SH-SY5Y (cell line): Measurements from ENCODE around the gene CDH4.

Experiments used
- GATA2 ChIP-seq: IDR thresholded peaks from 2 replicates; pipeline ENCODE4 v1.6.1; 2011; ENCODE audit warnings: mild to moderate bottlenecking, low read depth, low read length
- GATA3 ChIP-seq: IDR thresholded peaks from 2 replicates; pipeline ENCODE4 v1.6.1; 2011; ENCODE audit warnings: low read depth, mild to moderate bottlenecking, low read length, moderate library complexity

CDH4 gene

GRCh38 chr20:61737812-61738443 lies 485.9 kb downstream of the CDH4 start:
- TF ChIP-seq GATA3 (no peak), GATA2 (no peak)

- TF ChIP-seq GATA3 (no peak), GATA2 (no peak)
These were observed 486.6 kb downstream of the CDH4 start for GRCh38 chr20:61738601-61739069.

DNA sequence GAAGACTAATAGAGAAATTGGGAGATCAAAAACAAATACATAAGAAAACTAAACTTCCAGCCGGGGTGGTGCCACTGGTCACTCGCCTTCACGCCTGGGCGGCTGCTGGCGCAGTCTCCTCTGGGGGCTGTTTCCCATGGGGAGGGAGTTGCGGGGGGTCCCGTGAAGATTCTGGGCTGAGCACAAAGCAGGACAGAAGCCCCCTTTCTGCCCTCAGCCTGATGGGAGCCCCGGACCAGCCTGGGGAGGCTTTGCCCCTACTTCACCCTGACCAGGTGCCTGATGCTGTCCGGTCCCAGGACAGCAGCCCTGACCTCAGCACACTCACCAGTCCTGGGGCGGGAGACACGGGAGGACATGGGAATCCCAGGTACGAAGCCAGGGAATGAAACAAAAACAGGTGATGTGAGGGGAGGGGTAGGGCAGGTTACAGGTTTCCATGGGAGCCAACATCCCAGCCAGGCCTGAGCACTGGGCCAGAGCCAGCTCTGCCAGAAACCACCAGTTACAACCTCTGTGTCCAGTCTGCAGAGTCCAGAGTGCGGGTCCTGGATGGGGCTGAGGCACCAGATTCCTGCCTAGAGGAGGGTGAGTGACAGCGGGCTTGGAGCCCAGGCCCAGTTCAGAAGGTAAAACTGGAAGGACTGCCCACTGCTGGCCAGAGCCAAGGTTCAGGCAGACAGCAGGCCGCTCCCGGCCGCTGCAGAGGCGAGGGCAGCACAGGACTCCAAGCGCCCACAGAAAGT lies 487.2 kb downstream of the CDH4 start:
- TF ChIP-seq GATA2, result no peak
- no peak for TF ChIP-seq GATA3

DNA sequence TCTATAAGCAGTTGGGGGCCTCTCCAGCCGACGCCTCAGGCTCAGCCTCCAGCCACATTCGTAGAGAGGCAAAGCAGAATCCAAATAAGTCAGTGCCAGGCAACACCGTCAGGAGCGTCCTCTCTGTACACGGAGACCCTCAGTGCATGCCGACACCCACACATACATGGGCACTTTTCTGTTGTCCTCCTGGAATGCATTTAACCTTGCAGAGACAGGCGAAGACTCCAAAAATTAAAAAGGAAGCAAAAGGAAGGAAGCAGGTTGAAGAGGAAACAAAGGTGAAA lies 487.7 kb downstream of the CDH4 start:
- TF ChIP-seq GATA2 (no peak), GATA3 (no peak)

- no peak for TF ChIP-seq GATA2
- TF ChIP-seq GATA3, result no peak
These were observed 490.2 kb downstream of the CDH4 start for GRCh38 chr20:61742097-61742825.

DNA sequence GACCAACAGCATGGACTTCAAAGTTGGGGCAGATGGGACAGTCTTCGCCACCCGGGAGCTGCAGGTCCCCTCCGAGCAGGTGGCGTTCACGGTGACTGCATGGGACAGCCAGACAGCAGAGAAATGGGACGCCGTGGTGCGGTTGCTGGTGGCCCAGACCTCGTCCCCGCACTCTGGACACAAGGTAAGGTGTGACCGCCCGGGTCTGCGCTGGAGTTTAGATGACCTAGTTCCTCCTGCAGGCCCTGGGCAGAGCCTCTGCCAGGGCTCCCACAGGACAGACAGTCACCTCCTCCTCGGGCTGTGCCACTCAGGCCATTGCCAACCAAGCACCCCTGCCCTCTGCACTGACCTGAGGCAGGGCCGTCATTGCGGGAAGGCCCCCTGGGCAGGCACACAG lies 491.5 kb downstream of the CDH4 start:
- TF ChIP-seq GATA2 (no peak), GATA3 (no peak)

DNA sequence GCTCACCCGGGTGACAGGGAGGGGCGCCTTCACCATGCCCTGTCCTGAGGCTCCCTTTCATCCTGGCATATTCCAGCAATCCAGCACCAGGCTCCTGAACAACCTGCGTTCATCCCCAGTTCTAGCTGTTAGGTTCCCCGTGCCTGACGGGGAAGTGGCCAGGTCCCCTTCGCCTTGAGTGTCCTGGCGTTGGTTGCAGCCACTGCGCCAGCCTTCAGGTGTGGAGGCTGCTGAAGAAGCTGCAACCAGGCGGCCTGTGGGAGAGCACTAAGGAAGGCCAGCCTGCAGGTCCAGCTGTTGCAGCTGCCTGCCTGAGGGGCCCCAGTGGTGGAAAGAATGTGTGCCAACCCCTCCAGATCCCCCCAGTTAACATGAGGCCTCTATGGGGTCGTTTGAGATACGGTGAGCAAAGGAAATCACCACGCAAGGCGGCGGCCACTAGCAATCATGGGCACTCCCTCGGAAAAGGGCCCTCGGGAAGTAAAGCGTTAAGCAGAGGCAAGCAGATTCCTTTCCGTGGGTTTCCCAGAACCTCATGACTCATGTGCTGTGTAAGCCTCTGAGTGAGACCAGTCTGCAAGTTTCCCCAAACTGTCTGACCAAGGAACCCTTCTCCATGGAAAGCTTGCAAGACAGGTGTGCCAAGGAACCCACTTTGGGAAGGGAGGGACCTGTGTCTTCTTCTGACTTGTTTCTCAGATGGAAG lies 492.8 kb downstream of the CDH4 start:
- TF ChIP-seq GATA3 (no peak), GATA2 (no peak)

DNA sequence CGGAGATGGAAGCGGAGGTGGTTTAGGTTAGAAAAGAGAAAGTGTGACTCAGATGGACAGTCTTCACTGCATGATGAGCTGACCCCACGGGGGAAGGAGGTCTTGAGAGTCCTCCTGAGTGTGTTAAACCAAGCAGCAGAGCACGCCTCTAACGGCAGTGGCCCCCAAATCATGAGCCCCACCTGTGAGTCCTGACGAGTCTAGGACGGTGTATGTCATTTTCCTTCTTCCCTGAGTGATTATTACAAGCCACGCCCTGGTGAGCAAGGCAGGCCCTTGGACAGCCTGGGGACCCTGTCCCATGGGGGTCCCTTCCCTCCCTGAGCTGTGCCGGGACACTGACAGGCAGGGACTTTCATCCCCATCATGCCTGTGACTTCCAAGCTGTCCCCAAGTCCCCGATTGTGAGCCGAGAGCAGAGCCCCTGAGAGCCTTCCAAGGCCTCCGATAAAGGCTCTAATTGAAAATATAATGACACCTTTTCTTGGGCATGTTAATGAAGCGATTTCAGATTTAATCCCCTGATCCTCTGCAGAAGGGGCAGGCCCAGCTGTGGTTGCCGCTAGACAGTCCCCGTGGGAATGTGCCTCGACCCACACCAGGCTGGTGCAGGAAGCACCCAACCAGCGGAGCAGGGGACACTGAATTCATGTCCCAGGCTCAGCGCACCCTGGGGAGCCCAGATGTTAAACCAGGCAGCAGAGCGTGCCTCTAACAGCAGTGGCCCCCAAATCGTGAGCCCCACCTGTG lies 493.5 kb downstream of the CDH4 start:
- TF ChIP-seq GATA3 (no peak), GATA2 (no peak)

GRCh38 chr20:61746147-61746646 lies 494.1 kb downstream of the CDH4 start:
- TF ChIP-seq GATA3 (no peak), GATA2 (no peak)

GRCh38 chr20:61746781-61747180 lies 494.7 kb downstream of the CDH4 start:
- TF ChIP-seq GATA3 (no peak), GATA2 (no peak)

GRCh38 chr20:61748376-61748775 lies 496.3 kb downstream of the CDH4 start:
- TF ChIP-seq GATA3 (no peak), GATA2 (no peak)

GRCh38 chr20:61749406-61750075 lies 497.5 kb downstream of the CDH4 start:
- TF ChIP-seq GATA3 (no peak), GATA2 (no peak)

- TF ChIP-seq GATA3, result no peak
These were observed 498.0 kb downstream of the CDH4 start for GRCh38 chr20:61750093-61750492.
